Middle frontal gyrus (tissue), 1 donor: ENCODE results near the gene OR5I1.
"Not testable (repeated sequence)": the region's sequence is repeated elsewhere in the genome, so short reads cannot be mapped to it uniquely, and the experiment has no call there.

Experiments used
- DNase-seq: peaks from one replicate; pipeline ENCODE4 v3.0.0-alpha.2; 2015; ENCODE audit warnings: low spot score; ENCODE audit errors: extremely low spot score

Gene OR5I1

DNA sequence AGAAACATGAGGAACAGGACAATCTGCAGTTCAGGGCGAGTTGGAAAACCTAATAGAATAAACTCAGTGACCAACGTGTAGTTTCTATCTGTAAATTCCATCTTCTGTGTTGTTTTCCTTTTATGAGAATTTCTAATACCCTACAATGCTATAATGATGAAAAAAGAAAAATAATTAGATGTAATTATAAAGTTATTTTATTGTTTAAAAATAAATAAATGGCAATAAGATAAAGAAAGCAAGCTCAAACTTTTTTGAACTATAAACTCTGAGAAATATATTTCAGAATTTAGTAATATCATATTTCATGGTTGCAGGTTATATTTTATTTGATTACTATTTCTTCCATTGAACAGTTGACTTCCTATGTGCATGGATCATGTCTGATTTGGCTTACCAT is at the start of gene OR5I1:
Gene OR5I1 (minus strand): TSS at position 101 of the 400 bp plus-strand sequence. CDS start 0 bp downstream, at position 101.
- no peak for DNase-seq

GRCh38 chr11:55970935-55971334 is 34.7 kb upstream of the OR5I1 start:
- DNase-seq, result no peak

- no peak for DNase-seq
Observed at GRCh38 chr11:55969845-55970244, 33.6 kb upstream of the OR5I1 start, which contains the start of gene OR10AG1. Gene OR10AG1 (minus strand): TSS chr11:55969945. CDS start chr11:55969907, 38 bp downstream.

GRCh38 chr11:55967914-55968313 is 31.7 kb upstream of the OR5I1 start:
- DNase-seq, result no peak

DNA sequence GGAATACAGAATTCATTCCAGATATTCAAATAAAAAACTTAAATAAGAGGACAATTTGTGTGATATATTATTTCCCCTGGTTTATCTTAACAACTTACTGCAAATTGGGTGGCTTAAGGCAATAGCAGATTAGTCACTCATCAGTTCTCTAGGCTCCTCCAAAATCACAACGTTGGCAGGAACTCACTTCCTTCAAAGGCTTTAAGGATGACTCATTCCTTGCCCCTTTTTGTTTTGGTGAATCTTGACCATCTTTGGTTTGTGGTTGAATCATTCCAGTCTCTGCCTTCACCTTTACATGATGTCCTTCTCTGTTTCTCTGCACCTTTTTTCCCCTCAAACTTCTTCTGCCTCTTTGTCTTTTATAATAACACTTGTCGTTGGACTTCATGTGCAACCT is 30.2 kb upstream of the OR5I1 start:
- no peak for DNase-seq

DNA sequence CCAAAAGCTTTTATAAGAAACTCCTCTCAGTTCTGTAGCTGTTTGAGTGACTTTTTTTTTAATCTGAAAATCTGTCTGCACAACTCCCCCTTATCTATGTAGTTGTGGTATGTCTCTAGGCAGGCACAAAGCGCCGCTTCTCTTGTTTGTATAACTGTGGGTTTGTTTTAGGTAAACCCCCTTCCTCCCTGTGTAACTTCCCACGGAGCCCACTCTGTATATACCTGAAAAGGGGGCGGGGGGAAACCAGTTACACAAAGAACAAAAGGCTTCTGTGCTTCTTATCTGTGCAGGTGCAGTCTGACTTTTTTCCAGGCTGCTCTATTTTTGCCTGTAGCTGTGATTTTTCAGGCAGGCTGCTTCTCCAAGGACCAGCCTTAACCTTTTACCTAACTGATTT is 20.3 kb upstream of the OR5I1 start:
- no peak for DNase-seq

DNA sequence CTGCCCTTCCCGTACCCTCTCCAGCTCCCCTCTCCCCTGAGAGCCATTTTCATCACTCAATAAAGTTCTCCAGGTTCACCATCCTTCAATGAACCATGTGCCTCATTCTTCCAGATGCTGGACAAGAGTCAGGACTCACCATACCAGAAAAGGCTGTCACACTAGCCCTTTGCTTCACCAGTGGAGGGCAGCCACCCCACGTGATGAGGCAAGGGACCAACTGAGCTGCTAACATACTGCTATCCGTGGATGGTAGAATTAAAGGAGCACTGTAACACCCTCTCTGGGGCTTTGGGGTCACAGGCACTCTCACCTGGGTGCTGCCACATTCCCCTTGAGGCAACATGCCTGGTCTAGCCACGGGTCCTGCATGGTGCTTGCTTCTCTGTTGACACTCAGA is 13.1 kb upstream of the OR5I1 start:
- no peak for DNase-seq

DNA sequence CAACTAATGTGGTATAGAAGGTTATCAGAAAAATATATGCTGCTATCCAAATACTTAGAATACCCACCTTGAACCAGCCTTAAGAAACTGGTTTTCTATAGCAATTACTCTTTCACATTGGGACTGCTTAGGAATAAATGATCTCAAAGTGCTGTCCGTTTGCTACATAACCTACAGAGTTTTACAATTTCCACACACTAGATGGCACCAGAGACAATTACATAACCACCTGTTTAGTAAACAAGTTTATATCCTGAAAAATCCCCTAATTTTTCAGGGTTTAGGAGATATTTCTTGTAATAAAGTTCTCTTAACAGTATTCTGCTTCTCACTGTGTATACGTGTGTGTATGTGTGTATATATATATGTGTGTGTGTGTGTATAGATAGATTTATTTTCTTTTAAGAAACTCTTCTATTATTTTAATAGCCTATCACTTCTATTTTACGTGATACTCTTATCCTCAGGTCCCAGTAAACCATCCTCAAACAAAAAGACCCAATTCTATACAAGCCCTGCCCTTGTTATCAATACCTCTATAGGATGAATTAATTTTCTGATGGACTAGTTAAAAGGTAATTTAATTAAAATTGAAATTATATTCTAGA is 6.7 kb upstream of the OR5I1 start:
- peak; percentile 64 for DNase-seq

DNA sequence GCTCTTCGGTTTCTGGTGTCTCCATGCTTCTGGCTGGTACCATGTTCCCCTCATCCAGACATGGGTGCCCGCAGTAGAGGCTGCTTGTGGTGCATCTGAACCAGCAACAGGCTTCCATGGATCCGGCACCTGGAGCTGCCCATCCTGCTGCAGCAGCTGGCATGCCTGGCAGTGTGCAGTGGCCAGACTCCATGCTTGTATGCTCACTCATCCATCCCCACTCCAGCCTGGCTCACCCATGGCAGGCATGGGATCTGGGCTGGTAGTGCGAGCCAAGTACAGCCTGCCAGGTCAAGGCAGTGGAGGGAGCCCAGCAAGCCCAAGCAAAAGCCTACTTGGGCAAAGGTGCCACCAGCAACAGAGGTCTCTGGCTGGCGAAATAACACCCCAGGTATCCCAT is 15.7 kb downstream of the OR5I1 start:
- no peak for DNase-seq

GRCh38 chr11:55914482-55914881 is 21.7 kb downstream of the OR5I1 start, which contains the start of gene OR5W2:
Gene OR5W2 (minus strand): TSS chr11:55914582. CDS start chr11:55914582, 0 bp downstream.
- DNase-seq, result no peak

DNA sequence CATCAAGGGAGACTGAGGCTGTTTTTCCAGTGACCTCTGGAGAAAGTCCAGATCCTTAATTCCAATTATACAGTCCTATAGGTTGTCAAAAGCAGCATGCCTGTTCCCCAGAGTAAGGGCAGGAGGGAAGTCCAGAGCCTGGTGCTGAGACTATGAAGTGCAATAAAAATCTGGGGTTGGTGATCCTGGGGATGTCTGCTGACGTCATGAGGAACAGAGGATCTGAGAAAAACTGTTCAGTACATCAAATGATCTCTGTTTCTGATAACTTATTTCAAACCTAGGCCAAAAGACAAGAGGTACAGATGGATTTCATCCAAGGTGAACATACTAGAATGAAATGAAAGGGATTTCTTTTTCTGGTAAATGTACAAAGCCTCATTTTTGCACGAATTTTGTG is 33.9 kb downstream of the OR5I1 start:
- DNase-seq, result no peak

GRCh38 chr11:55895216-55895615 is 41.0 kb downstream of the OR5I1 start:
- no peak for DNase-seq

DNA sequence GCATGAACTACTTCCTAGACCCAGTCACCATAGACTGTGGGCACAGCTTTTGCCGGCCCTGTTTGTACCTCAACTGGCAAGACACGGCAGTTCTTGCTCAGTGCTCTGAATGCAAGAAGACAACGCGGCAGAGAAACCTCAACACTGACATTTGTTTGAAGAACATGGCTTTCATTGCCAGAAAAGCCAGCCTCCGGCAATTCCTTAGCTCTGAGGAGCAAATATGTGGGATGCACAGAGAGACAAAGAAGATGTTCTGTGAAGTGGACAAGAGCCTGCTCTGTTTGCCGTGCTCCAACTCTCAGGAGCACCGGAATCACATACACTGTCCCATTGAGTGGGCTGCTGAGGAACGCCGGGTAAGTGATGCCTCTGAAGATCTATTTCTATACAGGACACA is 50.7 kb downstream of the OR5I1 start:
- DNase-seq, result not testable (repeated sequence)
